Ovary (tissue), 9 donors: ENCODE data around the gene KIF26A. TPM values are rescaled to one million over a fixed set of nuclear protein-coding genes. Genes with fewer than 3 reads are reported as not detected.

Experiments
- DNase-seq, 5 donors: peaks; one replicate each; pipeline ENCODE4 v3.0.0-alpha.2; 2019 to 2020
- H3K27ac ChIP-seq, 2 donors: fragments of 200-600 bp; one replicate each; pipeline versions ENCODE4 v1.5.1 to v1.8.0; 2019 to 2022
- H3K27me3 ChIP-seq: fragments of 200-600 bp; one replicate; pipeline ENCODE4 v1.8.0; 2022
- H3K36me3 ChIP-seq: fragments of 200-600 bp; sonication (generic); one replicate; pipeline ENCODE4 v1.5.1; 2019
- H3K4me1 ChIP-seq: one replicate; pipeline ENCODE4 v1.8.1; 2013; ENCODE audit warnings: mild to moderate bottlenecking, moderate library complexity; ENCODE audit not compliant: insufficient read depth
- H3K4me3 ChIP-seq: fragments of 200-600 bp; sonication (generic); one replicate; pipeline ENCODE4 v1.5.1; 2017
- H3K9me3 ChIP-seq, 2 donors: fragments of 200-600 bp in 1 of 2; sonication (generic) in 1 of 2; one replicate each; pipeline versions ENCODE4 v1.5.1 to v1.8.1; 2013 to 2019; ENCODE audit warnings: mild to moderate bottlenecking in 1 of 2, moderate library complexity in 1 of 2
- EP300 ChIP-seq: sonication (generic); formaldehyde crosslinking; IDR thresholded peaks from one replicate; pipeline ENCODE4 v1.6.1; 2017; ENCODE audit warnings: antibody characterized with exemption
- POLR2A ChIP-seq: fragments of 450-650 bp; IDR thresholded peaks from one replicate; pipeline ENCODE4 v1.6.1; 2017; ENCODE audit warnings: antibody characterized with exemption, mild to moderate bottlenecking, moderate library complexity
- WGBS, 3 donors: extraction: QIAGEN DNeasy Blood & Tissue Kit in 1 of 3; methylation state at CpG; one replicate each; pipeline versions ENCODE4 v1.1.5 to v1.1.7; 2013 to 2017; 5-methylcytosine and 5-hydroxymethylcytosine counted together
- intact Hi-C, 4 donors: fragments of 100-400 bp; cut with DNase I; formaldehyde crosslinking; loops; one replicate each; pipeline versions ENCODE4 v1.11.0 to v1.15.1; 2022 to 2023
- polyA plus RNA-seq, 2 donors: library from polyadenylated mRNA; stranded (reverse); fragments of 200-250 nt in 1 of 2; fragments of 350-450 nt in 1 of 2; fragmentation: Illumina TruSeq in 1 of 2; extraction: RNeasy Lipid Tissue Mini Kit (QIAGEN cat#74804) in 1 of 2; gene quantifications; one replicate each; pipeline ENCODE4 v1.2.3, GENCODE V29; 2013 to 2014
- total RNA-seq, 7 donors: library from RNA; depleted of rRNA in 2 of 7; stranded (reverse); fragments of >200 nt in 2 of 7; fragmentation: NEBNext Ultra II Directional in 3 of 7; extraction: Animal tissue kit (Norgen Biotek cat#: 25700) in 3 of 7; gene quantifications; one replicate each; pipeline versions ENCODE4 v1.1.0 to v1.2.4, GENCODE V29; 2016 to 2023
- TF ChIP-seq, protein P1 (sequence below), 3 donors: fragments of 450-650 bp in 2 of 3; fragments of 200-600 bp in 1 of 3; IDR thresholded peaks; one replicate each; pipeline versions ENCODE4 v1.5.1 to v1.8.0; 2016 to 2022; ENCODE audit warnings: antibody characterized with exemption in 3 of 3, mild to moderate bottlenecking in 1 of 3
- donor health status: DM: no; HTN: no; CAD: no; lungs with moderate emphysema.
- donor health status: DM: no; HTN: no; CAD: no.
- donor health status: Bipolar disorder and iron deficiency.
- donor health status: DM: yes; HTN: yes; CAD: no.
- donor health status: DM: no; HTN: no; CAD: no.
- donor health status: DM: yes; HTN: yes; CAD: no.

Gene KIF26A
- total and polyA plus RNA-seq, 9 donors, result 0.32 to 16.8 (median 5.8) TPM

DNA sequence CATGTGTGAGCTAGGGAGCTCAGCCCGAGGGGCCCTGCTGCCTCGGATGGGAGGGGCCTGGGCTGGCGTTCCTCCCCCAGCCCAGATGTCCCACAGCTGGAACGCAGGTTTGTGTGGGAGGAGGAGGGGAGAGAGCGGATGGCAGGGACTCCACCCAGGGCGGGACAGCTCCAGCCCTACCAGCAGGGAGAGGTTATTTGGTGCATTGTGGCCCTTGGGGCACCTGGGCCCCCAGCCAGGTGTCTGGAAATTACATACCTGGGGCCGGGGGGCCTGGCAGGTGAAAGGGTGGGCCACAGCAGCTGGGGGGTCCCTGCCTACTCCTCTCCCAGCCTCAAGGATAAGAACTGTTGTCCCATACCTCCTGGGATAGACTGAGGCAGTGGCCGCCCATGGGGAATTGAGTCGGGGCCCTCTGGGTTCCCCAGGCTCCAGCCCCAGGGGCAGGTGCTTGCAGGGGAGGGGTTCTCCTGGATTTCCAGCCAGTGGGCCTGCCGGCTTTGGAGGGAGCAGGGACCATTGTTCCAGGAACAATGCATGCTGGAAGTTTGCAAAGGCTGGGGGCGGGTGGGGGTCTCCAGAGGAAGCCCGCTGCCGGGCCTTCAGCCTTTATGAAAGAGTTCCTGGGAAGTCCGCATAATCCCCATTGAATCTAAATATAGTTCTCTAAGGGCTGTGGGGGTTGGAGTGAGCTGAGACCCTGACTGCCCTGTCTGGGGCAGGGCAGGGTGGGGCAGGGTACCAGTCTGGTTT is 1.2 kb downstream of the KIF26A start:
- TF ChIP-seq EP300 (no peak), POLR2A (no peak)
- TF ChIP-seq, protein P1, sequence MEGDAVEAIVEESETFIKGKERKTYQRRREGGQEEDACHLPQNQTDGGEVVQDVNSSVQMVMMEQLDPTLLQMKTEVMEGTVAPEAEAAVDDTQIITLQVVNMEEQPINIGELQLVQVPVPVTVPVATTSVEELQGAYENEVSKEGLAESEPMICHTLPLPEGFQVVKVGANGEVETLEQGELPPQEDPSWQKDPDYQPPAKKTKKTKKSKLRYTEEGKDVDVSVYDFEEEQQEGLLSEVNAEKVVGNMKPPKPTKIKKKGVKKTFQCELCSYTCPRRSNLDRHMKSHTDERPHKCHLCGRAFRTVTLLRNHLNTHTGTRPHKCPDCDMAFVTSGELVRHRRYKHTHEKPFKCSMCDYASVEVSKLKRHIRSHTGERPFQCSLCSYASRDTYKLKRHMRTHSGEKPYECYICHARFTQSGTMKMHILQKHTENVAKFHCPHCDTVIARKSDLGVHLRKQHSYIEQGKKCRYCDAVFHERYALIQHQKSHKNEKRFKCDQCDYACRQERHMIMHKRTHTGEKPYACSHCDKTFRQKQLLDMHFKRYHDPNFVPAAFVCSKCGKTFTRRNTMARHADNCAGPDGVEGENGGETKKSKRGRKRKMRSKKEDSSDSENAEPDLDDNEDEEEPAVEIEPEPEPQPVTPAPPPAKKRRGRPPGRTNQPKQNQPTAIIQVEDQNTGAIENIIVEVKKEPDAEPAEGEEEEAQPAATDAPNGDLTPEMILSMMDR (IDR thresholded peaks at IDR 0.05), result no peak
- peaks cover 17% of the 10 kb centered on the region for H3K4me1 ChIP-seq
- peak overlapping the region; percentile 37 for H3K4me3 ChIP-seq
- H3K27me3 ChIP-seq, result no peaks in the 10 kb centered on the region
- no peaks in the 10 kb centered on the region for H3K36me3 ChIP-seq
- DNase-seq, result peak; percentile 9 to 39 (median 23)
- intact Hi-C loops, result loop anchor here in 3 of 4 donors (5.0 to 10.0 kb wide), 4 partner anchors 65 to 503 kb away; no protein-coding TSS in a partner anchor
- WGBS, 3 donors, result 37 to 43% (median 43%) methylated on average over 10 to 14 of the region's 14 CpGs
- no peaks in the 10 kb centered on the region for H3K9me3 ChIP-seq
- no peak overlapping the region for H3K27ac ChIP-seq

DNA sequence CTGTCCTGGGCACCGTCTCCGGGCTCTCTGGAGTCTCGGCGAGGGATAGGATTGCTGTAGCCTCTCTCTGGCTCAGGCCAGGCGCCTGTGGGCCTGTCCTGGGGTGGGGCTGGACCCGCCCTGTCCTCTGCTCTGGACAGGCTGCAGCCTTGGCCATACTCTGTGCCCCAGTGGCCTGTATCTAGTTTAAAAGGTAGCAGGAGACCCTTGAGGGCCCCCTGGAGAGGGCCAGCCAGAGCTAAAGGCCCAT is 1.8 kb downstream of the KIF26A start:
- H3K9me3 ChIP-seq, result no peaks in the 10 kb centered on the region
- peak in 4 of 5 donors; percentile 3 to 15 (median 13) for DNase-seq
- TF ChIP-seq EP300, result no peak
- TF ChIP-seq, protein P1 (IDR thresholded peaks at IDR 0.05), result no peak
- no peak for TF ChIP-seq POLR2A
- WGBS, 3 donors, result 81 to 93% (median 87%) methylated on average over 6 of the region's 6 CpGs
- intact Hi-C loops, result no loop called here
- no peaks in the 10 kb centered on the region for H3K27me3 ChIP-seq
- no peak overlapping the region for H3K27ac ChIP-seq
- peaks cover 17% of the 10 kb centered on the region for H3K4me1 ChIP-seq
- H3K36me3 ChIP-seq, result no peaks in the 10 kb centered on the region
- no peak overlapping the region for H3K4me3 ChIP-seq

DNA sequence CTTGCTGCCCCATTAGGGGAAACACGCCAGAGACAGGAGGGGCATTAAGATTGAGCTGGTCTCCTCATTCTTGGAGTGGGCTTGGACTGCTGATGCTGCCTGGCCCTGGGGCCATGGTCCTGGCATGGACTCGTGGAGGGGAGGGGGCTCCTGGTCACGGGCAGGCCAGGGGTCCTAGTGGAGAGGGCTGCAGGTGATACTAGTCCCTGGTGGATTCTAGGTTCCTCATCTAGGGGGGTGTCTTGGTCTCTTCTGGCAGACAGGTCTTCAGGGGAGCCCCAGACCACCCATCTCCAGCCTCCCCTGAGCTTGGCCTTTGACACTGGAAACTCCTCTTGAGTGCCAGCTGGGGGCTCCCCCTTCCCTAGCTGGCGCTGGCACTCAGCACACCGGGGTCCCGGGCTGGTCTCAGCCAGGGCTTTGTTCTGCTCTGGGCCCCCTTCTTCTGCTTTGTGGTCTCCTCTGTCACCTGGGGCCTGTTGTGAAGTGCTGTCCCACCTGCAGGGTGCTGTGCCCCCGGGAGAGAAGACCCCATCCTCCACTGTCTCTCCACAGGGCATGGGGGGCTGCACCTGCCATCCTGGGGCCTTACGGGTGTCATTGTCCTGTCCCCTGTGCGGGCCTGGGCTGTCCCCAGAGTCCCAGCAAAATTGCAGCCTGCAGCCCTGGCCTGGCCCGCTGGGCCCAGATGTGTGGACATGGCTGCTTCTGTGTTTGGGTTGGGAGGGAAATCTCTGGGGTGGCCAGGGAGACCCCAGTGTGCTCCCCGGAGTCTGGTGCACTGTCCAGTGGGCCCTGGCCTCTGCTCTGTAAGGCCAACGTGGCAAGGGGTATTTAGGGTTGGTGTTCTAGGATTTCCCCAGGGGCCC is 2.3 kb downstream of the KIF26A start:
- intact Hi-C loops, result no loop called here
- 92 to 95% (median 93%) methylated on average over 11 to 12 of the region's 12 CpGs for whole genome bisulfite sequencing, 3 donors
- Histone ChIP-seq H3K27me3 (no peaks in the 10 kb centered on the region), H3K4me3 (no peak overlapping the region), H3K27ac (no peak overlapping the region), H3K9me3 (no peaks in the 10 kb centered on the region), H3K36me3 (no peaks in the 10 kb centered on the region), H3K4me1 (peaks cover 17% of the 10 kb centered on the region)
- TF ChIP-seq, protein P1 (IDR thresholded peaks at IDR 0.05), result no peak
- no peak for TF ChIP-seq POLR2A
- peak in 2 of 5 donors; percentile 7 to 23 for DNase-seq

DNA sequence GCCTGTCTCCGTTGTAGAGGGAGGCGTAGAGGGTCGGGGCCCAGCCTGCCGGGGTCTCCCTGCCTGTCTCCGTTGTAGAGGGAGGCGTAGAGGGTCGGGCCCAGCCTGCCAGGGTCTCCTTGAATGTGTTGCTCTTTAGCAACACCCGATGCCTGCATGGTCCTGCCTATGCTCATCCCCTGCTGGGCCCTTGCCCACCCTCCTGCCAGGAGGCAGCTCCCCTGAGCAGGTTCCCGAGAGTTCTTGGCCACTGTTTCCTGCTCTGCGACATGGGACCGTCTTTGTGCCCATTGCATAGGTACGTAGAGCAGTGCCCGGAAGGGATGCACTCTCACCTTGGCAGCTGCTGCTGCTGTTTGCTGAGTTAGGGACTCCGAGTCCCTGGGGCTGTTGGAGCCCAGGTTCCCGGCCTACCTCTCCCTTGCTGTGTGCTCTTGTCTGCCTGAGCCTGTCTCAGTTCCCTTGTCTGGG is 3.3 kb downstream of the KIF26A start:
- no peak overlapping the region for H3K27ac ChIP-seq
- H3K4me1 ChIP-seq, result peaks cover 14% of the 10 kb centered on the region
- H3K27me3 ChIP-seq, result no peaks in the 10 kb centered on the region
- H3K9me3 ChIP-seq, result no peaks in the 10 kb centered on the region
- DNase-seq, result peak in 1 of 5 donors; percentile 5
- H3K4me3 ChIP-seq, result no peak overlapping the region
- 89 to 93% (median 90%) methylated on average over 13 to 15 of the region's 15 CpGs for WGBS, 3 donors
- intact Hi-C loops, result no loop called here
- H3K36me3 ChIP-seq, result no peaks in the 10 kb centered on the region
- TF ChIP-seq EP300, result no peak
- TF ChIP-seq, protein P1 (IDR thresholded peaks at IDR 0.05), result no peak
- TF ChIP-seq POLR2A, result no peak
